AG04450 (cell line): Measurements from ENCODE around the gene UNC5A. TPM values are rescaled to one million over a fixed set of nuclear protein-coding genes. Genes with fewer than 3 reads are reported as not detected.
"Not testable (repeated sequence)": the region's sequence is repeated elsewhere in the genome, so short reads cannot be mapped to it uniquely, and the experiment has no call there.

Source experiments
- CTCF ChIA-PET: fragments of 300-600, 350-600 bp; formaldehyde crosslinking; extraction: SDS; loops from one replicate; lab custom pipeline; 2022; ENCODE audit warnings: antibody characterized with exemption, inconsistent platforms; lab: Charles Lee
- POLR2A ChIA-PET: fragments of 350-600 bp; formaldehyde crosslinking; extraction: SDS; loops from one replicate; lab custom pipeline; 2021; ENCODE audit warnings: antibody characterized with exemption, inconsistent platforms; lab: Yijun Ruan, JAX
- DNase-seq: peaks from one replicate; pipeline ENCODE4 v3.0.0-alpha.2; 2011; ENCODE audit warnings: low read depth, low spot score
- H3K27ac ChIP-seq: one replicate; pipeline ENCODE4 v1.5.1; 2012; ENCODE audit warnings: low read depth, low read length, control low read depth
- H3K27me3 ChIP-seq: one replicate; pipeline ENCODE4 v1.6.0; 2012; ENCODE audit warnings: low read length; ENCODE audit not compliant: control insufficient read depth, insufficient read depth
- H3K4me3 ChIP-seq: 2 replicates; pipeline ENCODE4 v1.5.1; 2011; ENCODE audit warnings: mild to moderate bottlenecking, low read depth, low read length, control low read depth
- H3K9me3 ChIP-seq: 2 replicates; pipeline ENCODE4 v1.5.1; 2012; ENCODE audit warnings: low read length; ENCODE audit not compliant: control insufficient read depth, insufficient read depth
- CTCF ChIP-seq: IDR thresholded peaks from 2 replicates; pipeline ENCODE4 v1.5.1; 2011; ENCODE audit warnings: low read depth, low read length, control low read depth, inconsistent platforms
- polyA plus RNA-seq: library from polyadenylated mRNA; depleted of rRNA; stranded (reverse); fragments of >200 nt; gene quantifications from 2 replicates; pipeline ENCODE4 v1.2.3, GENCODE V29; 2011

Gene UNC5A
- polyA plus RNA-seq, 1 experiment = not detected

GRCh38 chr5:176870110-176870591 is 59.8 kb downstream of the UNC5A start:
- POLR2A ChIA-PET = no interaction called here
- H3K4me3 ChIP-seq = no peak overlapping the region
- H3K27ac ChIP-seq = no peak overlapping the region
- CTCF ChIA-PET = interaction anchor here (0.9 kb wide), 1 partner anchor 194 kb away, joined by 3 read pairs; no protein-coding TSS in a partner anchor
- peak; percentile 36 for TF ChIP-seq CTCF
- DNase-seq = peak; percentile 3
- H3K27me3 ChIP-seq = peaks cover 43% of the 10 kb centered on the region
- H3K9me3 ChIP-seq = no peaks in the 10 kb centered on the region; the same call in 1 of the 2 replicates

- H3K9me3 ChIP-seq, H3K4me3 ChIP-seq, POLR2A ChIA-PET, DNase-seq, H3K27ac ChIP-seq: not testable (repeated sequence)
- CTCF ChIA-PET = interaction anchor here (0.9 kb wide), 1 partner anchor 193 kb away, joined by 3 read pairs; no protein-coding TSS in a partner anchor
- H3K27me3 ChIP-seq = peaks cover 47% of the 10 kb centered on the region
Observed at GRCh38 chr5:176870644-176871043, 60.3 kb downstream of the UNC5A start.

- H3K27me3 ChIP-seq = peaks cover 45% of the 10 kb centered on the region
- CTCF ChIA-PET = interaction anchor here (0.6 to 1.4 kb wide), 2 partner anchors 202 to 212 kb away, joined by 3 read pairs; no protein-coding TSS in a partner anchor
- not testable (repeated sequence) for H3K9me3 ChIP-seq, H3K27ac ChIP-seq, H3K4me3 ChIP-seq, DNase-seq
- POLR2A ChIA-PET = interaction anchor here (0.7 kb wide), 1 partner anchor 484 kb away, joined by 6 read pairs; no protein-coding TSS in a partner anchor
Observed at GRCh38 chr5:176872586-176872985, 62.2 kb downstream of the UNC5A start.

GRCh38 chr5:176873011-176873410 is 62.7 kb downstream of the UNC5A start:
- H3K4me3 ChIP-seq, H3K27ac ChIP-seq, H3K9me3 ChIP-seq, POLR2A ChIA-PET, DNase-seq: not testable (repeated sequence)
- H3K27me3 ChIP-seq = peaks cover 46% of the 10 kb centered on the region
- CTCF ChIA-PET = interaction anchor here (0.6 to 1.4 kb wide), 2 partner anchors 203 to 213 kb away, joined by 3 read pairs; no protein-coding TSS in a partner anchor

GRCh38 chr5:176873541-176874172 is 63.3 kb downstream of the UNC5A start:
- H3K4me3 ChIP-seq = no peak overlapping the region
- peaks cover 49% of the 10 kb centered on the region for H3K27me3 ChIP-seq
- H3K27ac ChIP-seq = no peak overlapping the region
- TF ChIP-seq CTCF = no peak
- no peak for DNase-seq
- ChIA-PET CTCF (interaction anchor here (0.5 to 1.4 kb wide), 2 partner anchors 28 to 213 kb away, joined by 3 to 5 read pairs; no protein-coding TSS in a partner anchor), POLR2A (no interaction called here)
- no peaks in the 10 kb centered on the region; the same call in 1 of the 2 replicates for H3K9me3 ChIP-seq

GRCh38 chr5:176874198-176874780 is 63.9 kb downstream of the UNC5A start:
- Histone ChIP-seq H3K27ac (no peak overlapping the region), H3K27me3 (peaks cover 51% of the 10 kb centered on the region), H3K4me3 (no peak overlapping the region), H3K9me3 (no peaks in the 10 kb centered on the region; the same call in 1 of the 2 replicates)
- DNase-seq = no peak
- ChIA-PET CTCF (interaction anchor here (0.5 to 1.4 kb wide), 3 partner anchors 28 to 214 kb away, joined by 3 to 5 read pairs (median 4); no protein-coding TSS in a partner anchor), POLR2A (no interaction called here)
- no peak for TF ChIP-seq CTCF
